HG03175 (cell line): ENCODE results near the gene S100A13.

Experiments
- ATAC-seq: cut with Tn5 transposase; IDR thresholded peaks from one replicate; pipeline ENCODE4 v1.9.1; 2021; ENCODE audit warnings: mild to moderate bottlenecking, moderate library complexity; ENCODE audit not compliant: unreplicated experiment

The S100A13 gene

GRCh38 chr1:153628638-153629342 lies 1.5 kb upstream of the S100A13 start:
- no peak for ATAC-seq

GRCh38 chr1:153627715-153628626 lies 666 bp upstream of the S100A13 start, which contains the start of gene S100A1:
Gene S100A1, plus strand, starts transcription at chr1:153628434. Its CDS starts 2,088 bp downstream, at chr1:153630522.
- ATAC-seq = no peak

- ATAC-seq = no peak
These were observed 815 bp downstream of the S100A13 start for GRCh38 chr1:153626477-153626903.

GRCh38 chr1:153624965-153625611 lies 2.2 kb downstream of the S100A13 start:
- ATAC-seq = no peak

GRCh38 chr1:153623101-153623500 lies 4.2 kb downstream of the S100A13 start:
- no peak for ATAC-seq

- no peak for ATAC-seq
These were observed 8.1 kb downstream of the S100A13 start for GRCh38 chr1:153619171-153619570.

- ATAC-seq = peak; percentile 72
These were observed 9.6 kb downstream of the S100A13 start for GRCh38 chr1:153617663-153618062.

- ATAC-seq = no peak
These were observed 10.4 kb downstream of the S100A13 start for GRCh38 chr1:153616917-153617311.

GRCh38 chr1:153616144-153616916 lies 11.0 kb downstream of the S100A13 start, which contains the start of gene S100A14:
Gene S100A14, minus strand, starts transcription at chr1:153616325. Its CDS starts 467 bp downstream, at chr1:153615858.
- no peak for ATAC-seq

GRCh38 chr1:153615406-153615805 lies 11.9 kb downstream of the S100A13 start:
- no peak for ATAC-seq

- ATAC-seq = no peak
These were observed 12.4 kb downstream of the S100A13 start for GRCh38 chr1:153614906-153615305.

GRCh38 chr1:153614189-153614900 lies 13.0 kb downstream of the S100A13 start:
- ATAC-seq = no peak

- no peak for ATAC-seq
These were observed 13.9 kb downstream of the S100A13 start for GRCh38 chr1:153613406-153613805.

GRCh38 chr1:153612755-153613331 lies 14.5 kb downstream of the S100A13 start, which contains the start of gene S100A16:
Gene S100A16, minus strand, starts transcription at chr1:153613137. Its CDS starts 4,986 bp downstream, at chr1:153608151.
- ATAC-seq = no peak

GRCh38 chr1:153612111-153612754 lies 15.1 kb downstream of the S100A13 start:
- no peak for ATAC-seq

- no peak for ATAC-seq
These were observed 15.9 kb downstream of the S100A13 start for GRCh38 chr1:153611356-153611755.

- no peak for ATAC-seq
These were observed 16.4 kb downstream of the S100A13 start for GRCh38 chr1:153610811-153611301.

GRCh38 chr1:153610334-153610733 lies 17.0 kb downstream of the S100A13 start:
- ATAC-seq = no peak

GRCh38 chr1:153609585-153609907 lies 17.8 kb downstream of the S100A13 start:
- ATAC-seq = no peak
